Measurements from ENCODE around the gene CLPX.

- TF ChIP-seq POLR2A (IDR thresholded peaks at IDR 0.05) = no peak
- no peak for TF ChIP-seq CTCF (IDR thresholded peaks at IDR 0.05)
- TF ChIP-seq POLR2AphosphoS5 (IDR thresholded peaks at IDR 0.05) = no peak
- TF ChIP-seq EP300 (IDR thresholded peaks at IDR 0.05; ENCODE audit: low read depth) = no peak
Observed at GRCh38 chr15:65164139-65164538, 21.0 kb downstream of the CLPX start.

All from transverse colon (tissue), 4 donors.